ENCODE measurements around the gene SLC25A21.

DNA sequence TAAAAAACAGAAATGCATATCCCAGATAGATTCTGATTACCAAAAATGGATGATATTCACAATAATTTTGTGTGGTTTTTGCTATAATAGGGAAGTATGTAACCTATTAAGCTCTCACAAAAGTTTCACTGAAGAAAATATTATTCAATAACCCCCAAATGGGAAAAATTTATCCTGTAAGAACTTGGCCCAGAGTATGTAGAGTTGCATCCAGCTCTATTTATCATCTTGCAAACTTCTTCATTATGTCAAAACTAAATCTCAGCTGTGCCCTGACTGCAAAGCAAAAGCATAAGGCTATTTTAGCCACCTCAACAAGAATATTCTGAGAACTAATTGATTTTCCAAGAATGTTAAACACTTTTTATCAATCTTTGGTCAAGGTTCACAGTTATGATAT is 311.6 kb downstream of the SLC25A21 start:
- TF ChIP-seq, protein P1, sequence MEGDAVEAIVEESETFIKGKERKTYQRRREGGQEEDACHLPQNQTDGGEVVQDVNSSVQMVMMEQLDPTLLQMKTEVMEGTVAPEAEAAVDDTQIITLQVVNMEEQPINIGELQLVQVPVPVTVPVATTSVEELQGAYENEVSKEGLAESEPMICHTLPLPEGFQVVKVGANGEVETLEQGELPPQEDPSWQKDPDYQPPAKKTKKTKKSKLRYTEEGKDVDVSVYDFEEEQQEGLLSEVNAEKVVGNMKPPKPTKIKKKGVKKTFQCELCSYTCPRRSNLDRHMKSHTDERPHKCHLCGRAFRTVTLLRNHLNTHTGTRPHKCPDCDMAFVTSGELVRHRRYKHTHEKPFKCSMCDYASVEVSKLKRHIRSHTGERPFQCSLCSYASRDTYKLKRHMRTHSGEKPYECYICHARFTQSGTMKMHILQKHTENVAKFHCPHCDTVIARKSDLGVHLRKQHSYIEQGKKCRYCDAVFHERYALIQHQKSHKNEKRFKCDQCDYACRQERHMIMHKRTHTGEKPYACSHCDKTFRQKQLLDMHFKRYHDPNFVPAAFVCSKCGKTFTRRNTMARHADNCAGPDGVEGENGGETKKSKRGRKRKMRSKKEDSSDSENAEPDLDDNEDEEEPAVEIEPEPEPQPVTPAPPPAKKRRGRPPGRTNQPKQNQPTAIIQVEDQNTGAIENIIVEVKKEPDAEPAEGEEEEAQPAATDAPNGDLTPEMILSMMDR (tag by site-specific recombination; IDR thresholded peaks at IDR 0.05) = no peak
- no peak for TF ChIP-seq ZNF248 (tag by site-specific recombination; IDR thresholded peaks at IDR 0.05)
- TF ChIP-seq ZIC2 (tag by site-specific recombination; IDR thresholded peaks at IDR 0.05) = no peak
- TF ChIP-seq ZNF843 (tag by site-specific recombination; IDR thresholded peaks at IDR 0.05) = no peak
- TF ChIP-seq, protein P2, sequence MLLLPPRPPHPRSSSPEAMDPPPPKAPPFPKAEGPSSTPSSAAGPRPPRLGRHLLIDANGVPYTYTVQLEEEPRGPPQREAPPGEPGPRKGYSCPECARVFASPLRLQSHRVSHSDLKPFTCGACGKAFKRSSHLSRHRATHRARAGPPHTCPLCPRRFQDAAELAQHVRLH (tag by site-specific recombination; IDR thresholded peaks at IDR 0.05) = no peak
- no peak for TF ChIP-seq ZNF157 (tag by site-specific recombination; IDR thresholded peaks at IDR 0.05)
- TF ChIP-seq EGR2 (tag by site-specific recombination; IDR thresholded peaks at IDR 0.05; ENCODE audit: low read depth) = no peak
- no peak for TF ChIP-seq ZBTB1 (tag by site-specific recombination; IDR thresholded peaks at IDR 0.05)
- TF ChIP-seq WT1 (tag by site-specific recombination; IDR thresholded peaks at IDR 0.05) = no peak
- TF ChIP-seq ZNF140 (tag by site-specific recombination; IDR thresholded peaks at IDR 0.05) = no peak
- TF ChIP-seq, protein P3, sequence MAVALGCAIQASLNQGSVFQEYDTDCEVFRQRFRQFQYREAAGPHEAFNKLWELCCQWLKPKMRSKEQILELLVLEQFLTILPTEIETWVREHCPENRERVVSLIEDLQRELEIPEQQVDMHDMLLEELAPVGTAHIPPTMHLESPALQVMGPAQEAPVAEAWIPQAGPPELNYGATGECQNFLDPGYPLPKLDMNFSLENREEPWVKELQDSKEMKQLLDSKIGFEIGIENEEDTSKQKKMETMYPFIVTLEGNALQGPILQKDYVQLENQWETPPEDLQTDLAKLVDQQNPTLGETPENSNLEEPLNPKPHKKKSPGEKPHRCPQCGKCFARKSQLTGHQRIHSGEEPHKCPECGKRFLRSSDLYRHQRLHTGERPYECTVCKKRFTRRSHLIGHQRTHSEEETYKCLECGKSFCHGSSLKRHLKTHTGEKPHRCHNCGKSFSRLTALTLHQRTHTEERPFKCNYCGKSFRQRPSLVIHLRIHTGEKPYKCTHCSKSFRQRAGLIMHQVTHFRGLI (tag by site-specific recombination; IDR thresholded peaks at IDR 0.05) = no peak
- TF ChIP-seq, protein P4, sequence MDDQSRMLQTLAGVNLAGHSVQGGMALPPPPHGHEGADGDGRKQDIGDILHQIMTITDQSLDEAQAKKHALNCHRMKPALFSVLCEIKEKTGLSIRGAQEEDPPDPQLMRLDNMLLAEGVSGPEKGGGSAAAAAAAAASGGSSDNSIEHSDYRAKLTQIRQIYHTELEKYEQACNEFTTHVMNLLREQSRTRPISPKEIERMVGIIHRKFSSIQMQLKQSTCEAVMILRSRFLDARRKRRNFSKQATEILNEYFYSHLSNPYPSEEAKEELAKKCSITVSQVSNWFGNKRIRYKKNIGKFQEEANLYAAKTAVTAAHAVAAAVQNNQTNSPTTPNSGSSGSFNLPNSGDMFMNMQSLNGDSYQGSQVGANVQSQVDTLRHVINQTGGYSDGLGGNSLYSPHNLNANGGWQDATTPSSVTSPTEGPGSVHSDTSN (CRISPR knock-in tag; IDR thresholded peaks at IDR 0.05) = no peak
- TF ChIP-seq, protein P5, sequence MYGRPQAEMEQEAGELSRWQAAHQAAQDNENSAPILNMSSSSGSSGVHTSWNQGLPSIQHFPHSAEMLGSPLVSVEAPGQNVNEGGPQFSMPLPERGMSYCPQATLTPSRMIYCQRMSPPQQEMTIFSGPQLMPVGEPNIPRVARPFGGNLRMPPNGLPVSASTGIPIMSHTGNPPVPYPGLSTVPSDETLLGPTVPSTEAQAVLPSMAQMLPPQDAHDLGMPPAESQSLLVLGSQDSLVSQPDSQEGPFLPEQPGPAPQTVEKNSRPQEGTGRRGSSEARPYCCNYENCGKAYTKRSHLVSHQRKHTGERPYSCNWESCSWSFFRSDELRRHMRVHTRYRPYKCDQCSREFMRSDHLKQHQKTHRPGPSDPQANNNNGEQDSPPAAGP (tag by site-specific recombination; IDR thresholded peaks at IDR 0.05) = no peak
- TF ChIP-seq ZNF274 (IDR thresholded peaks at IDR 0.05; ENCODE audit: low read length) = no peak
- TF ChIP-seq ZNF274 (tag by site-specific recombination; IDR thresholded peaks at IDR 0.05; ENCODE audit: borderline replicate concordance) = no peak
